DND-41 (cell line): ENCODE results near the gene DHRSX.
A peak's percentile ranks its signal among the peaks of the same experiment; 100 is the strongest.
"Not testable (repeated sequence)": the region's sequence is repeated elsewhere in the genome, so short reads cannot be mapped to it uniquely, and the experiment has no call there.

Experiments
- ATAC-seq: fragments of 200-7000 bp; cut with Tn5 transposase; 3 replicates; pipeline ENCODE4 v1.9.1; 2021; ENCODE audit warnings: low read depth; ENCODE audit not compliant: insufficient read depth
- DNase-seq: peaks from one replicate; pipeline ENCODE4 v3.0.0-alpha.2; 2020
- H2AFZ ChIP-seq: 2 replicates; pipeline ENCODE4 v1.6.0; 2012; ENCODE audit warnings: low read depth, low read length
- H3K27ac ChIP-seq: 2 replicates; pipeline ENCODE4 v1.5.1; 2012; ENCODE audit warnings: low read length, inconsistent platforms
- H3K27me3 ChIP-seq: fragments of 200-600 bp; sonication (generic); 2 replicates; pipeline ENCODE4 v1.6.0; 2012; ENCODE audit warnings: low read length, mild to moderate bottlenecking, inconsistent platforms; ENCODE audit not compliant: insufficient read depth, poor library complexity
- H3K36me3 ChIP-seq: 2 replicates; pipeline ENCODE4 v1.5.1; 2012; ENCODE audit warnings: low read length, inconsistent platforms; ENCODE audit not compliant: insufficient read depth
- H3K4me1 ChIP-seq: 2 replicates; pipeline ENCODE4 v1.5.1; 2012; ENCODE audit warnings: mild to moderate bottlenecking, low read length; ENCODE audit not compliant: insufficient read depth
- H3K4me2 ChIP-seq: 2 replicates; pipeline ENCODE4 v1.6.0; 2012; ENCODE audit warnings: mild to moderate bottlenecking, moderate library complexity, low read length, inconsistent platforms; ENCODE audit not compliant: insufficient read depth
- H3K4me3 ChIP-seq, 2 experiments: fragments of 200-600 bp in 1 of 2; shearing (Covaris generic) in 1 of 2; 2 replicates each; pipeline ENCODE4 v1.5.1; 2012 to 2016; ENCODE audit warnings: inconsistent platforms in 2 of 2, low read length in 2 of 2, mild to moderate bottlenecking in 2 of 2, low read depth in 1 of 2, moderate library complexity in 1 of 2
- H3K79me2 ChIP-seq: 2 replicates; pipeline ENCODE4 v1.6.0; 2012; ENCODE audit warnings: low read length, inconsistent platforms; ENCODE audit not compliant: insufficient read depth
- H3K9ac ChIP-seq: 2 replicates; pipeline ENCODE4 v1.6.0; 2012; ENCODE audit warnings: low read depth, mild to moderate bottlenecking, inconsistent platforms, low read length, moderate library complexity
- H3K9me3 ChIP-seq: 2 replicates; pipeline ENCODE4 v1.5.1; 2012; ENCODE audit warnings: low read length, moderate library complexity, mild to moderate bottlenecking, inconsistent platforms; ENCODE audit not compliant: insufficient read depth, severe bottlenecking
- H4K20me1 ChIP-seq: 2 replicates; pipeline ENCODE4 v1.6.0; 2012; ENCODE audit warnings: low read length; ENCODE audit not compliant: insufficient read depth
- EZH2 ChIP-seq: IDR thresholded peaks from 3 replicates; pipeline ENCODE4 v1.6.1; 2012; ENCODE audit warnings: borderline replicate concordance, low read depth, mild to moderate bottlenecking, moderate library complexity, low read length, inconsistent platforms; ENCODE audit not compliant: severe bottlenecking
- TF ChIP-seq, protein P1 (sequence below): IDR thresholded peaks from 2 replicates; pipeline ENCODE4 v1.5.1; 2012; ENCODE audit warnings: borderline replicate concordance, low read length, moderate library complexity, mild to moderate bottlenecking; ENCODE audit not compliant: poor library complexity, severe bottlenecking; ENCODE audit errors: extremely low read depth

Gene DHRSX

DNA sequence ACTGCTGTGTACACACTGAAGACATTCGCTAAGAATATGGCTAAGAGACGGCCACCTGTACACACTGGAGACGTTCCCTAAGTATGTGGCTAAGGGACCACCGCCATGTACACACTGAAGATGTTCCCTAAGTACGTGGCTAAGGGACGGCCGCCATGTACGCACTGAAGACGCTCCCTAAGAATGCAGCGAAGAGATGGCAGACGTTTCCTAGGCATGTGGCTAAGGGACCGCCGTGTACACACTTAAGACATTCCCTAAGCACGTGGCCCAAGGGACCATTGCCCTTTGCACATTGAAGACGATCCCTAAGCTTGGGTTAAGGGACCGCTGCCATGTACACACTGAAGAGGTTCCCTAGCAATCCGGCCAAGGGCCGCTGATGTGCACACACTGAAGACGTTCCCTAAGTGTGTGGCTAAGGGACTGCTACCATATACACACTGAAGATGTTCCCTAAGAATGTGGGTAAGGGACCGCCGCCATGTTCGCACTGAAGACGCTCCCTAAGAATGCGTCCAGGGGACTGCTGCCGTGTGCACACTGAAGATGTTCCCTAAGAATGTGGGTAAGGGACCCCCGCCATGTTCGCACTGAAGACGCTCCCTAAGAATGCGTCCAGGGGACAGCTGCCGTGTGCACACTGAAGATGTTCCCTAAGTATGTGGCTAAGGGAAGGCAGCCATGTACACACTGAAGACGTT lies 36.7 kb downstream of the DHRSX start:
- H3K27ac ChIP-seq, result no peak overlapping the region
- DNase-seq, result no peak
- peaks cover 29% of the 10 kb centered on the region; the same call in 1 of the 2 replicates for H3K79me2 ChIP-seq
- no peak overlapping the region for H3K4me3 ChIP-seq
- no peaks in the 10 kb centered on the region for H3K27me3 ChIP-seq
- no peaks in the 10 kb centered on the region for H3K4me1 ChIP-seq
- no peaks in the 10 kb centered on the region for H3K9me3 ChIP-seq
- TF ChIP-seq, protein P1, sequence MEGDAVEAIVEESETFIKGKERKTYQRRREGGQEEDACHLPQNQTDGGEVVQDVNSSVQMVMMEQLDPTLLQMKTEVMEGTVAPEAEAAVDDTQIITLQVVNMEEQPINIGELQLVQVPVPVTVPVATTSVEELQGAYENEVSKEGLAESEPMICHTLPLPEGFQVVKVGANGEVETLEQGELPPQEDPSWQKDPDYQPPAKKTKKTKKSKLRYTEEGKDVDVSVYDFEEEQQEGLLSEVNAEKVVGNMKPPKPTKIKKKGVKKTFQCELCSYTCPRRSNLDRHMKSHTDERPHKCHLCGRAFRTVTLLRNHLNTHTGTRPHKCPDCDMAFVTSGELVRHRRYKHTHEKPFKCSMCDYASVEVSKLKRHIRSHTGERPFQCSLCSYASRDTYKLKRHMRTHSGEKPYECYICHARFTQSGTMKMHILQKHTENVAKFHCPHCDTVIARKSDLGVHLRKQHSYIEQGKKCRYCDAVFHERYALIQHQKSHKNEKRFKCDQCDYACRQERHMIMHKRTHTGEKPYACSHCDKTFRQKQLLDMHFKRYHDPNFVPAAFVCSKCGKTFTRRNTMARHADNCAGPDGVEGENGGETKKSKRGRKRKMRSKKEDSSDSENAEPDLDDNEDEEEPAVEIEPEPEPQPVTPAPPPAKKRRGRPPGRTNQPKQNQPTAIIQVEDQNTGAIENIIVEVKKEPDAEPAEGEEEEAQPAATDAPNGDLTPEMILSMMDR, result no peak
- TF ChIP-seq EZH2, result no peak
- no peak overlapping the region for H3K9ac ChIP-seq
- no peak overlapping the region for H2AFZ ChIP-seq
- peaks cover 38% of the 10 kb centered on the region; the same call in 1 of the 2 replicates for H4K20me1 ChIP-seq
- ATAC-seq, result 0 out of 3 replicates have a peak, but pooled peaks have one; percentile 17
- no peaks in the 10 kb centered on the region for H3K36me3 ChIP-seq
- no peak overlapping the region for H3K4me2 ChIP-seq

DNA sequence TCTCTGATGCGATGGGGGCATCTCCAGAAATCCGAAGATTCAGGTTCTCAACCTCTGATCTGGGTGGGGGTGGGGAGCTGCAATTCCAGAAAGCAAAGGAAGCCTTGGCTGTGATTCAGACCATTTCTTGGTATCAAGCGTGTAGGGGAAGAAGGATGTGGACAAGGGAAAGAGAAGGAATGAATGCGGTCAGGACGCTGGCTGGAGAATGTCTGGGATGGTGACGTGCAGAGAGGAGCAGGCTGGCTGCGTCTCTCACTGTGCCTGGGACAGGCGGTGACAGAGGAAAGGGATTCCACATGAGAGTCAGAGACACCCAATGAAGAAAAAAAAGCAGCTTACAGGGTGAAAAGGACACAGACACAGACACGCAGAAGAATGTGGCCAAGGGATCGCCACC lies 37.3 kb downstream of the DHRSX start:
- not testable (repeated sequence) for H2AFZ ChIP-seq
- H3K79me2 ChIP-seq, result peaks cover 23% of the 10 kb centered on the region; the same call in 1 of the 2 replicates

DNA sequence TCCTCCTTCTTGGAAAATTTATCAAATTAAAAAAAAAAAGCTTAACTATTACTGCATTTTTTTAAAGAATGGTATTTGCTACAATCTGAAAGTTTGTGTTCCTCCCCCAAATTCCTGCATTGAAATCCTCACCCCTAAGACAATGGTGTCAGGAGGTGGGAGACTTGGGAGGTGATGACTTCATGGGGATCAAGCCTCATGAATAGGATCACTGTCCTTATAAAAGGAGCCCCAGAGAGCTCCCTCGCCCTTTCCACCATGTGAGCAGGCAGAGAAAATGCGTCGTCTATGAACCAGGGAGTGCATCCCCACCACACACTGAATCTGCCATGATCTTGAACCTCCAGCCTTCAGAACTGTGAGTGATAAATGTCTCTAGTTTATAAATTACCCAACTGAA lies 38.0 kb downstream of the DHRSX start:
- Histone ChIP-seq H2AFZ (no peak overlapping the region), H3K9me3 (no peaks in the 10 kb centered on the region), H3K27ac (no peak overlapping the region), H4K20me1 (peaks cover 30% of the 10 kb centered on the region; the same call in 1 of the 2 replicates), H3K27me3 (no peaks in the 10 kb centered on the region), H3K4me1 (no peaks in the 10 kb centered on the region), H3K36me3 (no peaks in the 10 kb centered on the region), H3K9ac (no peak overlapping the region), H3K4me2 (no peak overlapping the region), H3K4me3 (no peak overlapping the region), H3K79me2 (peaks cover 28% of the 10 kb centered on the region)
- DNase-seq (no peak), ATAC-seq (no peak)
- TF ChIP-seq, protein P1, result no peak
- no peak for TF ChIP-seq EZH2

More for the DNA sequence above, 37.3 kb downstream of the DHRSX start:
- not testable (repeated sequence) for H3K4me1 ChIP-seq, ATAC-seq, H3K9me3 ChIP-seq, H3K27ac ChIP-seq, H3K36me3 ChIP-seq, H3K9ac ChIP-seq, H3K27me3 ChIP-seq, H3K4me3 ChIP-seq, DNase-seq, H3K4me2 ChIP-seq
- peaks cover 33% of the 10 kb centered on the region; the same call in 1 of the 2 replicates for H4K20me1 ChIP-seq

DNA sequence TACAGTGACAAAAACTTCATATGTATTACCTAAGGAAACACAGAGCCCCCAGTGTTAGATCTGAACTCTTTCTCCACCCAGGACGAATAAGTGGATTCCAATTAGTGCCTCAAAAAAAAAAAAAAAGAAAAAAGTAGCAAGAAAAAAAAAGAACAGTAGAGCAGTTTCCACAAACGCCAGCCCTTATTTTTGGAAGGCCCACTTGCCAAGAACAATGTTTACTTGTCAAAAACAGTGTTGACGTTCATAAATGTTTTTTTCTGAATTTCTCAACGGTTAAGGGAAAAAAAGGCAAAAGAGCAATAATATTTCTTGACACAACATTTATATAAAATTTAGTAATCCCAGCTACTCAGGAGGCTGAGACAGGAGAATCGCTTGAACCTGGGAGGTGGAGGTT lies 38.7 kb downstream of the DHRSX start:
- no peak for TF ChIP-seq EZH2
- TF ChIP-seq, protein P1, result no peak
- no peaks in the 10 kb centered on the region for H3K27me3 ChIP-seq
- no peak for DNase-seq
- no peak overlapping the region for H2AFZ ChIP-seq
- no peak overlapping the region for H3K4me2 ChIP-seq
- no peak overlapping the region for H3K4me3 ChIP-seq
- H4K20me1 ChIP-seq, result peaks cover 35% of the 10 kb centered on the region; the same call in 1 of the 2 replicates
- H3K79me2 ChIP-seq, result peaks cover 35% of the 10 kb centered on the region
- H3K27ac ChIP-seq, result no peak overlapping the region
- ATAC-seq, result no peak
- no peaks in the 10 kb centered on the region for H3K36me3 ChIP-seq
- H3K9me3 ChIP-seq, result no peaks in the 10 kb centered on the region
- H3K4me1 ChIP-seq, result no peaks in the 10 kb centered on the region
- no peak overlapping the region for H3K9ac ChIP-seq
